Neural cell (in vitro differentiated cells): ENCODE measurements around the gene DOCK4. TPM values are rescaled to one million over a fixed set of nuclear protein-coding genes. Genes with fewer than 3 reads are reported as not detected.

Experiments used
- H2AFZ ChIP-seq: fragments of 200-600, 300-800 bp; sonication (generic), shearing (Covaris generic); 2 replicates; pipeline ENCODE4 v1.6.0; 2014; ENCODE audit warnings: low read depth, mild to moderate bottlenecking, antibody characterized with exemption, low read length, moderate library complexity
- H3F3A ChIP-seq: fragments of 200-600 bp; shearing (Covaris generic); 2 replicates; pipeline ENCODE4 v1.6.1; 2016; ENCODE audit warnings: mild to moderate bottlenecking, moderate library complexity, mixed read lengths, antibody characterized with exemption, low read length; ENCODE audit not compliant: insufficient read depth, poor library complexity, severe bottlenecking
- H3K27ac ChIP-seq: fragments of 200-600, 300-800 bp; sonication (generic), shearing (Covaris generic); 2 replicates; pipeline ENCODE4 v1.5.1; 2014; ENCODE audit warnings: mild to moderate bottlenecking, low read length, moderate library complexity
- H3K27me3 ChIP-seq: fragments of 300-800, 200-600 bp; sonication (generic), shearing (Covaris generic); 2 replicates; pipeline ENCODE4 v1.6.0; 2014; ENCODE audit warnings: mild to moderate bottlenecking, low read depth, low read length, moderate library complexity; ENCODE audit not compliant: insufficient read depth
- H3K36me3 ChIP-seq: fragments of 300-800, 200-600 bp; sonication (generic), shearing (Covaris generic); 2 replicates; pipeline ENCODE4 v1.5.1; 2014; ENCODE audit warnings: mild to moderate bottlenecking, antibody characterized with exemption, low read length, moderate library complexity; ENCODE audit not compliant: insufficient read depth
- H3K4me2 ChIP-seq: fragments of 300-800, 200-600 bp; sonication (generic), shearing (Covaris generic); 2 replicates; pipeline ENCODE4 v1.6.0; 2014; ENCODE audit warnings: mild to moderate bottlenecking, low read length
- H3K4me3 ChIP-seq: fragments of 300-800, 200-600 bp; sonication (generic), shearing (Covaris generic); 2 replicates; pipeline ENCODE4 v1.5.1; 2014; ENCODE audit warnings: mild to moderate bottlenecking, low read length, moderate library complexity
- H3K79me2 ChIP-seq: fragments of 200-600 bp; shearing (Covaris generic); replicated peaks from 2 replicates; pipeline ENCODE4 v1.6.0; 2014; ENCODE audit warnings: mild to moderate bottlenecking, low read length, moderate library complexity; ENCODE audit not compliant: insufficient read depth
- H3K9ac ChIP-seq: fragments of 300-800, 200-600 bp; sonication (generic), shearing (Covaris generic); 2 replicates; pipeline ENCODE4 v1.6.1; 2016; ENCODE audit warnings: mild to moderate bottlenecking, low read length, mixed read lengths
- H3K9me2 ChIP-seq: fragments of 200-600 bp; shearing (Covaris generic); 2 replicates; pipeline ENCODE4 v1.6.1; 2016; ENCODE audit warnings: mild to moderate bottlenecking, low read length, mixed read lengths; ENCODE audit not compliant: insufficient read depth
- H3K9me3 ChIP-seq: fragments of 200-600, 300-800 bp; sonication (generic), shearing (Covaris generic); 2 replicates; pipeline ENCODE4 v1.6.1; 2016; ENCODE audit warnings: mild to moderate bottlenecking, mixed run types, low read length, moderate library complexity, mixed read lengths
- H4K20me1 ChIP-seq: fragments of 200-600 bp; shearing (Covaris generic); 2 replicates; pipeline ENCODE4 v1.6.1; 2016; ENCODE audit warnings: mild to moderate bottlenecking, mixed run types; ENCODE audit not compliant: insufficient read depth
- EP300 ChIP-seq: fragments of 450-650 bp; conservative IDR thresholded peaks from 2 replicates; pipeline ENCODE4 v1.6.1; 2014; ENCODE audit warnings: antibody characterized with exemption, mild to moderate bottlenecking, moderate library complexity; ENCODE audit not compliant: poor library complexity, severe bottlenecking
- EZH2 ChIP-seq: fragments of 200-600, 300-800 bp; shearing (Covaris generic), sonication (generic); IDR thresholded peaks from 2 replicates; pipeline ENCODE4 v1.6.1; 2014; ENCODE audit warnings: antibody characterized with exemption, low read length, borderline replicate concordance, mild to moderate bottlenecking; ENCODE audit not compliant: insufficient read depth, poor library complexity, severe bottlenecking
- MXI1 ChIP-seq: fragments of 450-650 bp; conservative IDR thresholded peaks from 2 replicates; pipeline ENCODE4 v1.6.1; 2014; ENCODE audit warnings: antibody characterized with exemption, mild to moderate bottlenecking; ENCODE audit not compliant: poor library complexity, severe bottlenecking
- POLR2AphosphoS5 ChIP-seq: IDR thresholded peaks from 2 replicates; pipeline ENCODE4 v1.6.1; 2012
- RAD21 ChIP-seq: fragments of 450-650 bp; conservative IDR thresholded peaks from 2 replicates; pipeline ENCODE4 v1.6.1; 2014; ENCODE audit warnings: antibody characterized with exemption, mild to moderate bottlenecking, moderate library complexity
- SMC3 ChIP-seq: fragments of 450-650 bp; conservative IDR thresholded peaks from 2 replicates; pipeline ENCODE4 v1.6.1; 2014; ENCODE audit warnings: antibody characterized with exemption, mild to moderate bottlenecking, moderate library complexity; ENCODE audit not compliant: poor library complexity
- TAF1 ChIP-seq: IDR thresholded peaks from 2 replicates; pipeline ENCODE4 v1.6.1; 2012; ENCODE audit warnings: low read depth
- polyA plus RNA-seq: library from polyadenylated mRNA; depleted of rRNA; stranded (reverse); fragments of >200 nt; gene quantifications from 2 replicates; pipeline ENCODE4 v1.2.3, GENCODE V29; 2014
- TF ChIP-seq, protein P1 (sequence below): IDR thresholded peaks from 2 replicates; pipeline ENCODE4 v1.6.1; 2012; ENCODE audit warnings: borderline replicate concordance
- TF ChIP-seq, protein P2 (sequence below): fragments of 450-650 bp; IDR thresholded peaks from 2 replicates; pipeline ENCODE4 v1.5.1; 2014; ENCODE audit warnings: antibody characterized with exemption, mild to moderate bottlenecking, moderate library complexity; ENCODE audit not compliant: poor library complexity, severe bottlenecking

DOCK4 gene
- polyA plus RNA-seq, 1 donor from 2014 or later = 28.1 TPM

DNA sequence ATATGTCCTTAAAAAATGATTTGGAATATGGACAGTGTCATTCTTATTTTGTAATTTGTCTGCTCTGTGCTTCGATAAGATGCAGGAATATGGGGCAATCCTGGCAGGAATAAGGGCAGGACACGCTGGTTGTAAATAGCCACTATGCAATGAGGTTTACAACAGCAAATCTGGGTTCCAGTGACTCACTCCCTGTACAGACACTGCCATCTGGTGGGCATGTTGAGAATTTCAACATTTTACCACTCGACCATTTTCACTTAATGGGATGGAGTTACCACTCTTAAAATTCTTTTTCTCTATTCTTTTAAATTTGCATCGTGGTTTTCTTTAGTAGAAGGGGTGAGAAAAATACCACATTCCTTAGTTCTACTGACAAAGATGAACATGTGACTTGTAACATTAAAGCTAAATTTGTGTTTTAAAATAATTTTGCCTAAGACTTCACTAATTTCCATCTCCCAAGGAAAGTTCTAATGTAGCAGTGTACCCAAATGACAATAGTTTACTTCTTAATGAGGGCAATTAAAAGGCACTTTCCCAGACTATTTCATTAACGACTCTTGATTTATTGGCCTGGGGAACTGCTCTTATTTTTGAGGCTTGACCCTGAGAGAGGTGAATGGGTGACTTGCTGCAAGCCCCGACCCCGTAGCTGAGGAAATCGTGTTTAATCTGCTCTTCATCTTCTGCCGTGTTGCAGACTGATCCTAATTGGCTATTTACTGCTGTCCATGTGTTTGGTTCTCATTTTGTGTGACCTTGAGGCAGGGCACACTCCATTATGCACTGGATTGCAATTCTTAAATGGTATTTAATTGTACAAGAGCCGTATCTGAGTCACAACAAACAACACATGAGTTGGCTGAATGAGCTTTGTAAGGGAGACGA, 470.3 kb downstream of the DOCK4 start:
- TF ChIP-seq MXI1 (no peak), RAD21 (peak; percentile 97), SMC3 (peak; percentile 95), POLR2AphosphoS5 (no peak), EP300 (no peak), EZH2 (no peak), TAF1 (no peak)
- TF ChIP-seq, protein P1, sequence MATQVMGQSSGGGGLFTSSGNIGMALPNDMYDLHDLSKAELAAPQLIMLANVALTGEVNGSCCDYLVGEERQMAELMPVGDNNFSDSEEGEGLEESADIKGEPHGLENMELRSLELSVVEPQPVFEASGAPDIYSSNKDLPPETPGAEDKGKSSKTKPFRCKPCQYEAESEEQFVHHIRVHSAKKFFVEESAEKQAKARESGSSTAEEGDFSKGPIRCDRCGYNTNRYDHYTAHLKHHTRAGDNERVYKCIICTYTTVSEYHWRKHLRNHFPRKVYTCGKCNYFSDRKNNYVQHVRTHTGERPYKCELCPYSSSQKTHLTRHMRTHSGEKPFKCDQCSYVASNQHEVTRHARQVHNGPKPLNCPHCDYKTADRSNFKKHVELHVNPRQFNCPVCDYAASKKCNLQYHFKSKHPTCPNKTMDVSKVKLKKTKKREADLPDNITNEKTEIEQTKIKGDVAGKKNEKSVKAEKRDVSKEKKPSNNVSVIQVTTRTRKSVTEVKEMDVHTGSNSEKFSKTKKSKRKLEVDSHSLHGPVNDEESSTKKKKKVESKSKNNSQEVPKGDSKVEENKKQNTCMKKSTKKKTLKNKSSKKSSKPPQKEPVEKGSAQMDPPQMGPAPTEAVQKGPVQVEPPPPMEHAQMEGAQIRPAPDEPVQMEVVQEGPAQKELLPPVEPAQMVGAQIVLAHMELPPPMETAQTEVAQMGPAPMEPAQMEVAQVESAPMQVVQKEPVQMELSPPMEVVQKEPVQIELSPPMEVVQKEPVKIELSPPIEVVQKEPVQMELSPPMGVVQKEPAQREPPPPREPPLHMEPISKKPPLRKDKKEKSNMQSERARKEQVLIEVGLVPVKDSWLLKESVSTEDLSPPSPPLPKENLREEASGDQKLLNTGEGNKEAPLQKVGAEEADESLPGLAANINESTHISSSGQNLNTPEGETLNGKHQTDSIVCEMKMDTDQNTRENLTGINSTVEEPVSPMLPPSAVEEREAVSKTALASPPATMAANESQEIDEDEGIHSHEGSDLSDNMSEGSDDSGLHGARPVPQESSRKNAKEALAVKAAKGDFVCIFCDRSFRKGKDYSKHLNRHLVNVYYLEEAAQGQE = no peak
- TF ChIP-seq, protein P2, sequence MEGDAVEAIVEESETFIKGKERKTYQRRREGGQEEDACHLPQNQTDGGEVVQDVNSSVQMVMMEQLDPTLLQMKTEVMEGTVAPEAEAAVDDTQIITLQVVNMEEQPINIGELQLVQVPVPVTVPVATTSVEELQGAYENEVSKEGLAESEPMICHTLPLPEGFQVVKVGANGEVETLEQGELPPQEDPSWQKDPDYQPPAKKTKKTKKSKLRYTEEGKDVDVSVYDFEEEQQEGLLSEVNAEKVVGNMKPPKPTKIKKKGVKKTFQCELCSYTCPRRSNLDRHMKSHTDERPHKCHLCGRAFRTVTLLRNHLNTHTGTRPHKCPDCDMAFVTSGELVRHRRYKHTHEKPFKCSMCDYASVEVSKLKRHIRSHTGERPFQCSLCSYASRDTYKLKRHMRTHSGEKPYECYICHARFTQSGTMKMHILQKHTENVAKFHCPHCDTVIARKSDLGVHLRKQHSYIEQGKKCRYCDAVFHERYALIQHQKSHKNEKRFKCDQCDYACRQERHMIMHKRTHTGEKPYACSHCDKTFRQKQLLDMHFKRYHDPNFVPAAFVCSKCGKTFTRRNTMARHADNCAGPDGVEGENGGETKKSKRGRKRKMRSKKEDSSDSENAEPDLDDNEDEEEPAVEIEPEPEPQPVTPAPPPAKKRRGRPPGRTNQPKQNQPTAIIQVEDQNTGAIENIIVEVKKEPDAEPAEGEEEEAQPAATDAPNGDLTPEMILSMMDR = peak; percentile 93
- no peaks in the 10 kb centered on the region for H3K9me2 ChIP-seq
- no peaks in the 10 kb centered on the region for H3F3A ChIP-seq
- no peak overlapping the region for H3K27ac ChIP-seq
- no peaks in the 10 kb centered on the region for H3K27me3 ChIP-seq
- no peaks in the 10 kb centered on the region for H4K20me1 ChIP-seq
- no peak overlapping the region for H2AFZ ChIP-seq
- no peak overlapping the region for H3K4me3 ChIP-seq
- no peak overlapping the region for H3K9ac ChIP-seq
- H3K9me3 ChIP-seq = no peaks in the 10 kb centered on the region
- H3K36me3 ChIP-seq = peaks cover 9% of the 10 kb centered on the region
- H3K4me2 ChIP-seq = no peak overlapping the region
- no peaks in the 10 kb centered on the region for H3K79me2 ChIP-seq

DNA sequence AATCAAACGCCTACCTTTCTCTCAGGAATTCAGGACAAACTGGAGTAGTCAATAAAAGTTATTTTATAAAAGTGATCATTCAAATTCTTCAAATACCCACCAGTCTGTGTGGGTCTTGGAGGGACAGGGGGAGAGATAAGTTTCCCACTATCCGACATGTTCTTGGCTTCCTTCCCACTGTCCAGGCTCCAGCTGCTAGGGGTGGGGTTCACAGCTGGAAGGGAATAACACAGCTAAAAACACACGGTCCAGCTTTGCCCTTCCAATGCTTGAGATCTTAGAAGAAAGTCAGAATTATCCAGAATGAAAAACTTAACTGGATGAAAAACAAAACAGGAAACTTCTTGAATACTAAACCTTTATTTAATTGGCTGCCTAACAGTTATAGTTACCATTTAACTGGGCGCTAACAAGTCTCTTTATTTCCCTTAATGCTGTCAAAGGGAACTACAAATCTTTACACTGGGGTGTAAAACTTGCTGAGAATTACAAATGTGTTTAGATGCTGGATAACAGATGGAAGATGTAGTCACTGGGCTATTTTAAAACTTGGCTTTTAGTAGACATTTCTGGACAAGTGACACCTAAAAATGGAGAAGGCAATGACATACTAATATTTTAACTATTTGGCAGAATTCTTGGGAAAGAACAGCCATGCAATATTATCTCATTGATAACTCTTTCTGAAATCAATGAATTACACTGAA, 471.1 kb downstream of the DOCK4 start:
- Histone ChIP-seq H3K27ac (no peak overlapping the region), H3K79me2 (no peaks in the 10 kb centered on the region), H3K27me3 (no peaks in the 10 kb centered on the region), H3K36me3 (peaks cover 9% of the 10 kb centered on the region), H3K9ac (no peak overlapping the region), H3K4me2 (no peak overlapping the region), H3F3A (no peaks in the 10 kb centered on the region), H3K9me3 (no peaks in the 10 kb centered on the region), H3K4me3 (no peak overlapping the region), H3K9me2 (no peaks in the 10 kb centered on the region), H4K20me1 (no peaks in the 10 kb centered on the region), H2AFZ (no peak overlapping the region)
- TF ChIP-seq, protein P1 = no peak
- no peak for TF ChIP-seq RAD21
- TF ChIP-seq TAF1 = no peak
- TF ChIP-seq SMC3 = no peak
- no peak for TF ChIP-seq MXI1
- TF ChIP-seq POLR2AphosphoS5 = no peak
- no peak for TF ChIP-seq EZH2
- no peak for TF ChIP-seq EP300
- TF ChIP-seq, protein P2 = no peak
